GM18520 (cell line): Measurements from ENCODE around the gene B4GALNT4.
A peak's percentile ranks its signal among the peaks of the same experiment; 100 is the strongest.
"Not testable (repeated sequence)": the region's sequence is repeated elsewhere in the genome, so short reads cannot be mapped to it uniquely, and the experiment has no call there.

Experiments used
- ATAC-seq: cut with Tn5 transposase; IDR thresholded peaks from one replicate; pipeline ENCODE4 v1.9.1; 2021; ENCODE audit not compliant: unreplicated experiment

Gene B4GALNT4

DNA sequence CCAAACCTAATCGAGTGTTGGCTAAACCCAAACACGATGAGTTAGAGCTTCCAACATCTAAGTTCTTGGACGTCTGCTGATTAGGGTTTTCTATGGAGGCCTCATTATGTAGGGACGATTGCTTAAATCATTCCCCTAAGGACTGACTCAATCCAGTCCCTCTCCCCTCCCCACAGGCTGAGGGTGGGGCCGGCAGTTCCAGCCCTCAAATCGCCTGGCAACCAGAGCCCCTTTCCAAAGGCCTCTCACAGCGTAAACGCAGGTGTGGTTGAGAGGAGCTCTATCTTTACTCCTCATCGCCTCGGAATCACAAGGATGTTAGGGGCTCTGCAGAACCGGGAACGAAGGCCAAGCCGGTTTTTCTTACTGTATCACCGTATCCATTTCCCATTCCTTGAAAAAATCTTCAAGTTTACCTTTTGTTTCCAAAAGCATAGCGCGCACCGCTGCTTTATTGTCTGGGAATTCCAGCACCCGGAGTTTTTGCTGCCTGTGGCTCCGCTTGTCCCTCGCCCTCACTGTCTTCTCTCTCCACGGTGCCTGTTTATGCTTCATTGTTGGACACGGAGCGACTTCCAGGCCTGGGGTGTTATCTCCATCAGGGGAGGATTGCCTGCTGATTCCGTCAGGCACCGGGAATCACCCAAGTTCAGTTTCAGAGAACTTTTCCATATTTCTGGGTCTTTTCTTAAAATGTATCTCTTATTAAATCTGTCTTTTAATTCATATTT, 34.9 kb upstream of the B4GALNT4 start:
- no peak for ATAC-seq

DNA sequence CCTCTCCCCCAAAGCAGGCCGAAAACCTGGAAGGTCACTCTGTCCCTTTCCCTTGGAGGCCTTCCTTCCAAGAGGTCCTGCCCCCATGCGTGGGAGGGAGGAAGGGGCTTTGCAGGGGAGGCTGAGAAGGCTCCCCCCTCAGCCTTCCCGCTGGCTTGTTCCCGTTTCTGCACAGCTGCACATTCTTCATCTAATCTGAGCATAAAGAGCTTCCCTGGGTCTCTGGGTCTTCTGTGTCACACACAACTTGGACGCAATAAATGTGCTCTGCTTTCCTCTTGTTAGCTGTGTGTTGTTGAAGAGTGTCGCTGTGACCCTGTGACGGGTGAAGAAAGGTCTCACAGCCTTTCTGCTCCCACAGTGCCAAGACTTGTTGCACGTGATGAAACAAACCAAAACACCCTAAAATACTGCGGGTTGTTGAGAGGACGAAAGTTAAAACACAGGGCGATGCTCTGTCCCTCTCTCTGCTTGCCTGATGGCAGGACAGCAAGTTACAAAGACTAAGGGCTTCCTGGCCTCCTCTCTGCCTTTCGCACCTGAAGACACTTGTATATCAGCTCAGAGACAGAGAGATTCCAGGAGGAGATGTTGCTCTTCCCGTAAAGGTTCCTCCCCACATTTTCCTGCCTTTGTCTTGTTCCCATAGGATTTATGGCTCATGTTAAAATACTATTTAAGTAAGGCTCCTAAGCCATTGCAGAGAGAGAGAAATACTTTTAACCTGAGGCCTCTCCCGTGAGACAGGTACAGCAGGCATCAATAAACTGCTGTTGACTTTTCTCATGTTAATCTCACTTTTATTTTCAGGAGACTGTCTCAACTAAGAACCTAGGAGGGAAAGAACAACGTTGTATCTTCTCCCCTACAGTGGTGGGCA, 33.3 kb upstream of the B4GALNT4 start:
- ATAC-seq: no peak

DNA sequence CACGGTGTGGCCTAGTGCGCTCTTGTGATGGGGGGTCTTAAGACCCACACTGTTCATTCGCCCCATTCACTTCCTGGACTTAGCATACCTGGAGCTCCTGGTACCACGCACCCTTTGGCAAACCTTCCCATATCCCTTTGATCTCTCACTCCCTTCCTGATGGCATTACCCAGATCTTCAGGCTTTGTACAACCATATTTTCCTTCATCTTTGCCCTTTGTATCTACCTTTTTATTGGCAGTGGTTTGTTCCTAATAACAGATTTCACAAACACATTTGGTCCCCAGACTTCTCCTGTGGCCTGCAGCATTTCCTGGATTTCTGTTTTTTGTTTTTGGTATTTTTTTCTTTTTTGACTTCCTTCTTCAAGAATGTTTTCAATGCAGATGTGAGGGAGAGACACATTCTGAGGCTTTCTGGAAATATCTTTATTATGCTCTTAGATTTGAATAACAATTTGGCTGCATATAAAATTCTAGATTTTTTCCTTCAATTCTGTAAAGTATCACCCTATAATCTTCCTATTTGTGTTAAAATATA, 32.6 kb upstream of the B4GALNT4 start:
- ATAC-seq: no peak

DNA sequence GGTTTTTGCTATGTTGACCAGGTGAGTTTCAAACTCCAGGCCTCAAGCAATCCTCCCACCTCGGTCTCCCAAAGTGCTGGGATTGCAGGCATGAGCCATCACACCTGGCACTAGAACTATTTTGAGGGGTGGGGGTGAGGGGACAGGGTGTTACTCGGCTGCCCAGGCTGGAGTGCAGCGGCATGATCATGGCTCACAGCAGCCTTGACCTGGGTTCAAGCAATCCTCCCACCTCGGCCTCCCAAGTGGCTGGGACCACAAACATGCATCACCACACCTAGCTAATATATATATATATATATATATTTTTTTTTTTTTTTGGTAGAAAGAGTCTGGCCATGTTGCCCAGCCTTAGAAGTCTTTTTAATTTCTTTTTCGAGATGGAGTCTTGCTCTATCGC, 31.6 kb upstream of the B4GALNT4 start:
- no peak for ATAC-seq

DNA sequence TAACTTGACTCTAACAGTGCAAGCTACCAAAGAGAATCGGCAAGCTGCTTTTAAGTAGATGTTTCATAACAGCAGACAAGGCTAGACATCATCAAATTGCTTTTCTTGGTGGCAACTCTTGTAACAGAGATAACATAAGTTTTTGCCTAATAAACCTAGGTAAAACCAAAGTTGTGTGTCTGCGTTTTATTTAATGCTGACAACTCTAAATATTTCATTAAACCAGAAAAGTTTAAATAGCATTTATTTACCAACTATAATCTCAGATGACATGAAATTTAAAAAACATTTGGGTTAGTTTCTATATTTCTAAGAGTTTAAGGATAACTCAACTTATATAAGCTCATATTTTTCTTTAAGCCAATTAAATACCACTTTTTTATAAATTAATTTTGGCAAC, 29.3 kb upstream of the B4GALNT4 start:
- ATAC-seq: no peak

DNA sequence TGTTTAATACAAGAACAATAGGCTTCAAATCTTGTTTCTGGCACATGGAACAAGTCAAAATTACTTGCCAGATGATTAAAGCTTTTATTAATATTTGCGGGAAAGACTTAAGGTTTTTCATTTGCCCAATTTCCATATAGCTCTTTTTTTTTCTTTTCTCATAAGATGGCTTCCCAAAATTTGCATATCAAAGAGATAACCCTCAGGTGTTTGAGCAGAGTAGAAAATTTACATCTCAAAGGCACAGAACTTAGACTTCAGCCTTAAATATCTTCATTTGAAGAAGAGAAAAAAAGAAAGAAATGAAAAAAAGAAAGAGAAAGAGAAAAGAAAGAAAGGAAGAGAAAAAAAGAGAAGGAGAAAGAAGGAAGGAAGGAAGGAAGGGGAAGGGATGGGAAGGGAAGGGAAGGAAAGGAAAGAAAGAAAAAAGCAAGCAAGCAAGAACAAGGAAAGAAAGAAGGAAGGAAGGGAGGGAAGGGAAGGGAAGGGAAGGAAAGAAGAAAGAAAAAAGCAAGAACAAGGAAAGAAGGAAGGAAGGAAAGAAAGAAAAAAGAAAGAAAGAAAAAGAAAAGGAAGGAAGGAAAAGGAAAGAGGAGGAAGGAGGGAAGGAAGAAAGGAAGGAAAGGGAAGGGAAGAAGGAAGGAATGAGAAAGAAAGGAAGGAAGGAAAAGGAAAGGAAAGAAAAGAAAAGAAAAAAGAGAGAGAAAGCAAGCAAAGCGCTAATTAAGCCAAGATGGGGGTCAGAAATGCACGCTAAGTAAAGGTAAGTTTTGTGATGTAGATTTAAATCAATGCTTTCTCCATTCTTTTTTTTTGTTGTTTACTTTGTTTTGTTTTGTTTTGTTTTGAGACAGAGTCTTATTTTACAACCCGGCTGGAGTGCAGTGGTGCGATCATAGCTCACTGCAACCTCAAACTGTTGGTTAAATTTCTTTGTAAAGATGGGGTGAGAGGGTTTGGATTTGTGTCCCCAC, 28.5 kb upstream of the B4GALNT4 start:
- no peak for ATAC-seq

DNA sequence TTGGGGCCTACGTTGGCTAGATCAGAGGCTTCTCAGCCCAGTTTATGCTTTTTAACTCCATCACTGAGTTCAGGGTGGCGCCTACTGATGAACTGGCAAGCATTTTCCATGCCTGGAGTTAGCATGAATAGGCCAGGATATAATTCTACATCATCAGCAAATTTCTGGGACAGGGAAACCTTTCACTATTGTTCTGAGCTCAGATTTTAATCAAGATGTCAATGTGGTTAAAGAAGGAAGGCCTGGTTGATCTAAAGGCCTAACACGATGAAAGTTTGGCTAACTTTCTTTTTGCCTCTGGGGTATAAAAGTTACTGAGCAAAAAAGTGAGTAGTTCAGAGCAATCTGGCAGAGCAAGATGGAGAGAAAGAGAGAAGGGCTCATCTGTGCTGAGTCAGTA, 27.0 kb upstream of the B4GALNT4 start:
- no peak for ATAC-seq

DNA sequence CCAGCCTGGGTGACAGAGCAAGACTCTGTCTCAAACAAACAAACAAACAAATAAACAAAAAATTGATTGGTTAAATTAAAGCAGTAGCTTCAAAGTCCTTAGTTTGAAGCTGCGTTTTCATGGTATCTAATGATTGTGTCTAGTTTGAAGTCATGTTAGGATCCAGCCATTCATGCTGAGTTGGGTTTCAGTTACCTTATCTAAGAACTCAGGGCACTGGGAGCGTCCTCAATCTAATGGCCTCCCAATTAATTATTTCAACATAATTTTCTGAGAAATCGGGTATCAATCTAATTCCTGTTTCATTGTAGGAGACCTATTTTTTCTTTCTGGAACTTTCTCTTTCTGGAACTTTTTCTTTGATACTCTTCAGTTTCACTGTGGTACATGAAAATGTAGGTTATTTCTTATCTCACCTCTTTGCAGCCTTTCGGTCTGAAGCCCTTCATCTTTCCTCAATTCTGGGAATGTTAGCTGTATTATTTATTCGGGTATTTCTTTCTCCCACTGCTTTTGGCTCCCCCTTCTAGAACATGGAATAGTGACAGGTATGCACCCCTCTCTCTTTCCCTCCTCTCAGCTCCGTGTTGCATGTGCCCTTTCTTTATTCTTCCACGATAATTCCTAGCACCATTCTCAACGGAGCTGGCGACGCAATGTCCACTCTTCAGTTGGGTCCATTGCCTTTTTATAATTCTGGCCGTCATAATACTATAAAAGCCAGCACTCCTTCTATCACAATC, 24.3 kb upstream of the B4GALNT4 start:
- ATAC-seq: no peak

DNA sequence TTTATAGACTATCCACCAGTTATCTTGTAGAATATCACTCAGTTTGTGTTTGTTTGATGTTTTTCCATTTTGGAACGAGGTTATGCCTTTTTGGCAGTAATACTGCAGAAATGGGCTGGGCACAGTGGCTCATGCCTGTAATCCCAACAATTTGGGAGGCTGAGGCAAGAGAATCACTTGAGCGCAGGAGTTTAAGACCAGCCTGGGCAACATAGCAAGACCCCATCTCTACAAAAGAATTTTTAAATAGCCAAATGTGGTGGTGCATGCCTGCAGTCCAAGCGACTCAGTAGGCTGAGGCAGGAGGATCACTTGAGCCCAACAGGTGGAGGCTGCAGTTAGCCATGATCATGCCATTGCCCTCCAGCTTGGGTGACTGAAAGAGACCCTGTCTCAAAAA, 22.8 kb upstream of the B4GALNT4 start:
- no peak for ATAC-seq

DNA sequence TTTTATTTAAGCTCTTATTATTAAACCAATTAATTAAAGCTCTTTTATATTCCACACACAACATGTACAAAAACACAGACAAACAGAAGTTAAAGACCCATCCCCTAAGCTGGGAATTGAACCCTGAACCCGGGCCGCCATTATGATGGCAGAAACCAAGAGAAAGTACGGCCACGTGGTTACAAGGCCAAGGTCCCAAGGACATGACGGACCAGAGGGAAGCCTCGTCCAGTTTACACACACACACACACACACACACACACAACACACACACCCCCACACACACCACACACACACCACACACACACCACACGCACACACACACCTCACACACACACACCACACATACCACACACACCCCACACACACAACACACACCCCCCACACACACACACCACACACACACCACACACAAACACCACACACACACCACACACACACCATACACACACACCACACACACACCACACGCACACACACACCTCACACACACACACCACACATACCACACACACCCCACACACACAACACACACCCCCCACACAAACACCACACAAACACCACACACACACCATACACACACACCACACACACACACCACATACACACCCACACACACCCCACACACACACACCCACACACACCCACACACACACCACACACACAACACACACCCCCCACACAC, 19.9 kb upstream of the B4GALNT4 start:
- not testable (repeated sequence) for ATAC-seq

DNA sequence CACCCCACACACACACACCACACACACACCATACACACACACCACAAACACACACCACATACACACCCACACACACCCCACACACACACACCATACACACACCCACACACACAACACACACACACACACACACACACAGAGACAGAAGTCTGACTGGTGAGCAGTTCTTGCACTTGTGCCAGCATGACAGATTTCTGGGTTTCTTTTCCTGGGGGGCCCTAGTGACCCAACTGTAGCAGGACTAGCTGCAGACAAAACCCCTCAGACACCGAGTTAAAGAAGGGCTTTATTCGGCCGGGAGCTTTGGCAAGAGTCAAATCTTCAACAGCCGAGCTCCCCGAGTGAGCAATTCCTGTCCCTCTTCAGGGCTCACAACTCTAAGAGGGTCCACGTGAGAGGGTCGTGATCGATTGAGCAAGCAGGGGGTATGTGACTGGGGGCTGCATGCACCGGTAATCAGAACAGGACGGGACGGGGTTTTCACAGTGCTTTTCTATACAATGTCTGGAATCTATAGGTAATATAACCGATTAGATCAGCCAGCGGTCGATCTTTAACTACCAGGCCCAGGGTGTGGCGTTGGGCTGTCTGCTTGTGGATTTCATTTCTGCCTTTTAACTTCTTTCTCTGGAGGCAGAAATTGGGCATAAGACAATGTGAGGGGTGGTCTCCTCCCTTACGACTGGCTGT, 19.1 kb upstream of the B4GALNT4 start:
- not testable (repeated sequence) for ATAC-seq

DNA sequence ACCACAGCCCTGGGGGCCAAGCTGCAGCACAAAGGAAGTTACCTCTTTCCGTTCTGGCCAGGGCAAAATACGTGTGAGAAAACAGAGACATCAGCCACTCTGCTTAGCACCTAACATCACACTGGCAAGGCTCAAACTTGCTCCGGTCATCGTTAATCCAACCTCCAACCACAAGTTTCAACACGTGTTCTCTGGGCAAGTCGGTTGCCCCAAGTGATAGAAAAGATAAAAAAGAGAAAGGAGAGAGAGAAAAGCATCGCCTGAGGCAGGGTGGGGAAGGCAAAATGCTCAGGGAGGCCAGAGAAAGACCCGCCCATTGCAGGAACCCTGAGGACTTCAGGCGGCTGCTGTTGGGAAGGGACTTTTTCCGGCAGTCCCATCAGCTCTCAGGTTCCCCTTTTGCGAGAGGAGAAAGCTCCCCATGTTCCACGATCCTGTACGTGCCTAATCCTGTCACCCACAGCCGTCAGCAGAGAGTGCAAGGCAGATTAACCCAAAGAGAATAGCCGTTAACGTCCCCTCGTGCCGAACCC, 18.5 kb upstream of the B4GALNT4 start:
- peak; percentile 63 for ATAC-seq

DNA sequence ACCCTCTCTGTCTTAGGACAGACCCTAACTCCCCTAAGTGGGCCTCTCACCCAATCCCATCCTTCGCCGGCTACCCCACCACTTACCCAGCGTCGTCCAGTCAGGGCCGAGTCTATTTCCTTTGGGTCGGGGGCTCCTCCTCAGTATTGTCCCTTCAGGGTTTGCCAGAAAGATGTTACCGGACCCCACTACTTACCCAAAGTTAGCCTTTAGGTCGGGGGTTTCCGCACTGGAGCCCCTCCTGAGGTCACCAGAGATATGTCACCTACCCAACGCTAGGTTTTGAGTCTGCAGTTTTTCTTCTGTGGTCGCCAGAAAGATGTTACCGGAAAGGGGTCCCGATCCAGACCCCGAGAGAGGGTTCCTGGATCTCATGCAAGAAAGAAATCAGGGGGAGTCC, 17.9 kb upstream of the B4GALNT4 start:
- no peak for ATAC-seq

DNA sequence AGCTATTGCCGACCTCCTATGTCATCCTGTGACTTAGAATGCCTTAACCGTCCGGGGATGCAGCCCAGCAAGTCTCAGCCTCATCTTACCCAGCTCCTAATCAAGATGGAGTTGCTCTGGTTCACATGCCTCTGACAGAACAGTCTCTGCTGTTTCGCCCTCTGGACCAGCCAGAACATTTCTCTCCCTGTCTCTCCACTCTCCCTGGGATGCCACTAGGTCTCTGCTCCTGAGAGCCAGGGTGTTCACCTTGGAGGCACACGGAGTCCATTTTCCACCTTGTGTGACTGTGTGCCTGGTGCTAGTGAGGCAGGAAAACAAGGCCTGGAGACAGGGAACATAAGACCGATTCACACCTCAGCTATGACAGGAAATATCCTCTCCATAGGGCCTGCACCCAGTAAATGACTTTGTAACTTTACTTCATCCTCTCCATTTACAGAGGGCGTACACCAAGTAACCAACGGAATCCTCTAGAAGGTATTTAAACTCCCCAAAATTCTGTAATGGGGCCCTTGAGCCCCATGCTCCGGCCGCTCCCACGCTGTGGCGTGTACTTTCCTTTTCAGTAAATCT, 16.8 kb upstream of the B4GALNT4 start:
- ATAC-seq: no peak

DNA sequence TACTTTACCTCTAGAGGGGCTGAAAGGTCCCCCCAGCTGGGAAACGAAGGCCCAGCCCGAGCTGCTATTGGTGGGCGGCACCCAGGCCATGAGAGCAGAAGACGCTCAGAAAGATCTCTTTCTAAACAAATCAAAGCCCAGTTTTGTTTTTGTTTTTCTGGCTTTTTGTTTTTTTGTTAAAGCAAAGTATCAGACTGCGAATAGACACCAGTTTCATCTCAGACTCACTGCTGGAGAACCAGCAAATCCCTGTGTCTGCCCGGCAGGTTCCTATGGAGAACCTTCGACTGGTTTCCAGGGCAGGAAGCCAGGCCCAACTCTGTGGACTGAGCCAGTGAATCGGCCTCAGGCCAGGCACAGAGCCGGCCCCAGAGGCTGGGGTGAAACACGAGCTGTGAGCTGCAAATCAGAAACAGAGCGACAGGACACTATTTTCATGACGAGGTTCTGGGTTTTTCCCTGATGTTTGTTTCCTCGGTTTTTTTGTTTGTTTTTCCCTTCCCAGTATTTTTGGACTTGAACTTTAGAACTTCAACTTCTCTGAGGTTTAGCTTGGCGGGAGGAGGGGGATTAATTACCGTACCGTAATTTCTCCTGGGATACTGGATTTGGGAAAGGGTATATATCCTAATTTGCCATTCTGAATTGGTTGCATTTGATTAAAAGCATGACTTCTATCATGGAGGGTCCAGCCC, 16.0 kb upstream of the B4GALNT4 start:
- ATAC-seq: no peak

DNA sequence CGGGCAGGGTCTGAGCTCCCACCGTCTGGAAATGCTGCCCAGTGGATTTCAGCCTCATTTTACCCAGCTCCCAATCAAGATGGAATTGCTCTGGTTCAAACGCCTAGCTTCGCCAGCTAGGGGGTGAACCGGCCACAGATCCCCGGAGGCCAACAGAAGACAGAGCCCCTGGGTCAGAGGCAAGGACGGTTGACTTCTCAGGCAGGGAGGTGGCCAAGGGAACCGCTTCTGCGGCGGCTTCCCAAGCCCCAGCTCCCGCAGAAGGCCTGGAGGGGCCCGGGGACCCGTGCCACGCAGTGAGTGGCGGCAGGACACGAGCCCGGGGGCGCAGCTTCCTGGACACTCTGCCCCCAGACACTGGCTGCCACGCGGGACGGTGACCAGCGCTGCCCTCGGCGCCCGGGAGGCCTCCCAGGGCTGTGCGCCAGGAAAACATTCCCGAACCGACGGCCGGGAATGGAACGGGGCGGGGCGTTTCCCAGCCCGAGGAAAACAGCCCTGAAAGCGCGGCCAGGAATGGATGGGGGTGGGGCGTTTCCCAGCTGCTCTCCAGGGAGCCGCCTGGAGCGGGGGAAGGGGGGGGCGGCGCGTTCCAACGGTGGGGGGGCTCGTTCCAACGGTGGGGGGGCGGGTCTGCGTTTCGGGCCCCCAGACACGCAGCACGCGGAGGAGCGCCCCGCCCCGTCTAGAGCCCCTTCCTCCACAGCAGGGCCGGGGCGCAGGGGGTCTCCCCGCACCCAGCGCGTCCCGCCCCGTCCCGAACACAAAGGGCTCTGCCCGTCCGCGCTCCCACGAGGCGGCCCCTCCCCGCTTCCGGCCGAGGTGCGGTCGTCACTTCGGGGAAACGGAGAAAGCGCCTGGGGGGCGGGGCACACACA, 13.5 kb upstream of the B4GALNT4 start:
- no peak for ATAC-seq

DNA sequence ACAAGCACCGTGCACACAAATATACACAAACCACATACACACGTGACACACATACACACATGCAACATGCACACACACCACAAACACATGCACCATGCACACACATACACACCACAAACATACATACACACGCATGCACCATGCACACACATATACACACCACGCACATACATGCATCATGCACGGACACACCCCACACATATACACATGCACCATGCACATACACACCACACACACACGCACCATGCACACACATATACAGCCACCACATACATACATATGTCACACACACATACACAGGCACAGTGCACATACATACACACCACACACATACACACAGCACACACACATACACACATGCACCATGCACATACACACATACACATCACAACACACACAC, 12.7 kb upstream of the B4GALNT4 start:
- no peak for ATAC-seq
